B cell (primary cell): ENCODE results near the gene CMC1.
"Not testable (repeated sequence)": the region's sequence is repeated elsewhere in the genome, so short reads cannot be mapped to it uniquely, and the experiment has no call there.

Source experiments
- CTCF ChIP-seq: fragments of 200-600 bp; IDR thresholded peaks from one replicate; pipeline ENCODE4 v1.8.0; 2022; ENCODE audit warnings: antibody characterized with exemption, mild to moderate bottlenecking
- EZH2 ChIP-seq: IDR thresholded peaks from 2 replicates; pipeline ENCODE4 v1.6.1; 2012; ENCODE audit warnings: borderline replicate concordance, low read depth, mild to moderate bottlenecking, moderate library complexity, low read length; ENCODE audit not compliant: insufficient read depth, poor library complexity, severe bottlenecking

- not testable (repeated sequence) for TF ChIP-seq CTCF, EZH2
Measured at GRCh38 chr3:28200366-28200848, 41.0 kb upstream of the CMC1 start.
